ENCODE data around the gene DNAL1.

DNA sequence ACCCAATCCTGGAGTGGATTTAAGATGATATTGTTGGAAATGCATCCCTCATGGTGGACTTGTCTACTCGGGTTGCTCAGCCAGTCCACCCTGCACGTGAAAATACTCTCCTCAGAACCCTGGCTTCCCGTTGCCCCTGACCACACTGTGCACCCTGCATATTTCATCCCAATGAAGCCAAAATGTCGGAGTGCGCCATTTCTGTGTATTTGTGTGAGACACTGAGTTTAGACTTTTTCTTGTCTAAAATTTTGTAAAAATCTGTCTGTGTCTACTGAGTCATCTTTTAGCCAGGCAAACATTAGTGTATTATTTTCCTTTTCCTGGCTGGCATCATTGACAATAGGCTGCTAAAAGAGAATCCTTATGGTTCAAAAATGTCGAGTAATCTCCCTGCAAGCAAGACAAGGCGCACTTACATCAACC is 69.9 kb downstream of the DNAL1 start:
- no peak for TF ChIP-seq BCL11A (tag by site-specific recombination; IDR thresholded peaks at IDR 0.05; ENCODE audit: low read depth)
- TF ChIP-seq, protein P1, sequence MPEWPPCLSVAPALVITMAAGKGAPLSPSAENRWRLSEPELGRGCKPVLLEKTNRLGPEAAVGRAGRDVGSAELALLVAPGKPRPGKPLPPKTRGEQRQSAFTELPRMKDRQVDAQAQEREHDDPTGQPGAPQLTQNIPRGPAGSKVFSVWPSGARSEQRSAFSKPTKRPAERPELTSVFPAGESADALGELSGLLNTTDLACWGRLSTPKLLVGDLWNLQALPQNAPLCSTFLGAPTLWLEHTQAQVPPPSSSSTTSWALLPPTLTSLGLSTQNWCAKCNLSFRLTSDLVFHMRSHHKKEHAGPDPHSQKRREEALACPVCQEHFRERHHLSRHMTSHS (tag by site-specific recombination; IDR thresholded peaks at IDR 0.05): no peak
- no peak; the same call in 1 of the 2 replicates for TF ChIP-seq ZNF324 (tag by site-specific recombination; IDR thresholded peaks at IDR 0.05)
- no peak for TF ChIP-seq ZNF426 (tag by site-specific recombination; IDR thresholded peaks at IDR 0.05)
- TF ChIP-seq CTCF (tag by site-specific recombination; IDR thresholded peaks at IDR 0.05): no peak
- TF ChIP-seq OVOL3 (tag by site-specific recombination; IDR thresholded peaks at IDR 0.05): no peak
- no peak for TF ChIP-seq ZNF24 (tag by site-specific recombination; IDR thresholded peaks at IDR 0.05)
- no peak for TF ChIP-seq ZNF121 (tag by site-specific recombination; IDR thresholded peaks at IDR 0.05)
- no peak for TF ChIP-seq IKZF3 (tag by site-specific recombination; IDR thresholded peaks at IDR 0.05)
- TF ChIP-seq, protein P2, sequence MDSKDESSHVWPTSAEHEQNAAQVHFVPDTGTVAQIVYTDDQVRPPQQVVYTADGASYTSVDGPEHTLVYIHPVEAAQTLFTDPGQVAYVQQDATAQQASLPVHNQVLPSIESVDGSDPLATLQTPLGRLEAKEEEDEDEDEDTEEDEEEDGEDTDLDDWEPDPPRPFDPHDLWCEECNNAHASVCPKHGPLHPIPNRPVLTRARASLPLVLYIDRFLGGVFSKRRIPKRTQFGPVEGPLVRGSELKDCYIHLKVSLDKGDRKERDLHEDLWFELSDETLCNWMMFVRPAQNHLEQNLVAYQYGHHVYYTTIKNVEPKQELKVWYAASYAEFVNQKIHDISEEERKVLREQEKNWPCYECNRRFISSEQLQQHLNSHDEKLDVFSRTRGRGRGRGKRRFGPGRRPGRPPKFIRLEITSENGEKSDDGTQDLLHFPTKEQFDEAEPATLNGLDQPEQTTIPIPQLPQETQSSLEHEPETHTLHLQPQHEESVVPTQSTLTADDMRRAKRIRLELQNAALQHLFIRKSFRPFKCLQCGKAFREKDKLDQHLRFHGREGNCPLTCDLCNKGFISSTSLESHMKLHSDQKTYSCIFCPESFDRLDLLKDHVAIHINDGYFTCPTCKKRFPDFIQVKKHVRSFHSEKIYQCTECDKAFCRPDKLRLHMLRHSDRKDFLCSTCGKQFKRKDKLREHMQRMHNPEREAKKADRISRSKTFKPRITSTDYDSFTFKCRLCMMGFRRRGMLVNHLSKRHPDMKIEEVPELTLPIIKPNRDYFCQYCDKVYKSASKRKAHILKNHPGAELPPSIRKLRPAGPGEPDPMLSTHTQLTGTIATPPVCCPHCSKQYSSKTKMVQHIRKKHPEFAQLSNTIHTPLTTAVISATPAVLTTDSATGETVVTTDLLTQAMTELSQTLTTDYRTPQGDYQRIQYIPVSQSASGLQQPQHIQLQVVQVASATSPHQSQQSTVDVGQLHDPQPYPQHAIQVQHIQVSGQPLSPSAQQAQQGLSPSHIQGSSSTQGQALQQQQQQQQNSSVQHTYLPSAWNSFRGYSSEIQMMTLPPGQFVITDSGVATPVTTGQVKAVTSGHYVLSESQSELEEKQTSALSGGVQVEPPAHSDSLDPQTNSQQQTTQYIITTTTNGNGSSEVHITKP (tag by site-specific recombination; IDR thresholded peaks at IDR 0.05): no peak; the same call in 1 of the 2 replicates
- TF ChIP-seq ZNF202 (tag by site-specific recombination; IDR thresholded peaks at IDR 0.05; ENCODE audit: borderline replicate concordance): no peak

All from HEK293 (cell line).